NCI-H2171 treated with DMSO at 0.1 percent for 48 hours (cell line): Measurements from ENCODE around the gene PICALM.
A peak's percentile ranks its signal among the peaks of the same experiment; 100 is the strongest.
"Not testable (repeated sequence)": the region's sequence is repeated elsewhere in the genome, so short reads cannot be mapped to it uniquely, and the experiment has no call there.

Experiments used
- DNase-seq: peaks from one replicate; lab custom pipeline; 2025; lab: John Stamatoyannopoulos, UW

PICALM gene

GRCh38 chr11:85977751-85978160 lies 91.1 kb downstream of the PICALM start:
- DNase-seq, result peak; percentile 98

- no peak for DNase-seq
Observed at GRCh38 chr11:85976525-85976924, 92.4 kb downstream of the PICALM start.

GRCh38 chr11:85974122-85974521 lies 94.8 kb downstream of the PICALM start:
- no peak for DNase-seq

- DNase-seq, result no peak
Observed at GRCh38 chr11:85970593-85970992, 98.3 kb downstream of the PICALM start.

- DNase-seq, result peak; percentile 73
Observed at GRCh38 chr11:85967457-85967856, 101.4 kb downstream of the PICALM start.

GRCh38 chr11:85965202-85965601 lies 103.7 kb downstream of the PICALM start:
- no peak for DNase-seq

GRCh38 chr11:85961930-85962363 lies 106.9 kb downstream of the PICALM start:
- peak; percentile 100 for DNase-seq

GRCh38 chr11:85961130-85961529 lies 107.8 kb downstream of the PICALM start:
- no peak for DNase-seq

- no peak for DNase-seq
Observed at GRCh38 chr11:85960678-85961077, 108.2 kb downstream of the PICALM start.

GRCh38 chr11:85955531-85955930 lies 113.4 kb downstream of the PICALM start:
- DNase-seq, result no peak

GRCh38 chr11:85953491-85954143 lies 115.3 kb downstream of the PICALM start:
- DNase-seq, result no peak

- not testable (repeated sequence) for DNase-seq
Observed at GRCh38 chr11:85952108-85952485, 116.8 kb downstream of the PICALM start.

- DNase-seq, result no peak
Observed at GRCh38 chr11:85951428-85952107, 117.3 kb downstream of the PICALM start.

- no peak for DNase-seq
Observed at GRCh38 chr11:85951049-85951405, 117.9 kb downstream of the PICALM start.

GRCh38 chr11:85950317-85951048 lies 118.4 kb downstream of the PICALM start:
- no peak for DNase-seq

- DNase-seq, result no peak
Observed at GRCh38 chr11:85949798-85950197, 119.1 kb downstream of the PICALM start.

- DNase-seq, result no peak
Observed at GRCh38 chr11:85948884-85949283, 120.0 kb downstream of the PICALM start.

- DNase-seq, result no peak
Observed at GRCh38 chr11:85947431-85948272, 121.2 kb downstream of the PICALM start.

GRCh38 chr11:85946221-85946620 lies 122.7 kb downstream of the PICALM start:
- no peak for DNase-seq

GRCh38 chr11:85945788-85946187 lies 123.1 kb downstream of the PICALM start:
- no peak for DNase-seq

GRCh38 chr11:85945296-85945695 lies 123.6 kb downstream of the PICALM start:
- DNase-seq, result no peak

GRCh38 chr11:85941380-85941973 lies 127.4 kb downstream of the PICALM start:
- peak; percentile 88 for DNase-seq
